Measurements from ENCODE around the gene VPS16.

GRCh38 chr20:2798095-2798805, 42.3 kb upstream of the VPS16 start:
- TF ChIP-seq, protein P1, sequence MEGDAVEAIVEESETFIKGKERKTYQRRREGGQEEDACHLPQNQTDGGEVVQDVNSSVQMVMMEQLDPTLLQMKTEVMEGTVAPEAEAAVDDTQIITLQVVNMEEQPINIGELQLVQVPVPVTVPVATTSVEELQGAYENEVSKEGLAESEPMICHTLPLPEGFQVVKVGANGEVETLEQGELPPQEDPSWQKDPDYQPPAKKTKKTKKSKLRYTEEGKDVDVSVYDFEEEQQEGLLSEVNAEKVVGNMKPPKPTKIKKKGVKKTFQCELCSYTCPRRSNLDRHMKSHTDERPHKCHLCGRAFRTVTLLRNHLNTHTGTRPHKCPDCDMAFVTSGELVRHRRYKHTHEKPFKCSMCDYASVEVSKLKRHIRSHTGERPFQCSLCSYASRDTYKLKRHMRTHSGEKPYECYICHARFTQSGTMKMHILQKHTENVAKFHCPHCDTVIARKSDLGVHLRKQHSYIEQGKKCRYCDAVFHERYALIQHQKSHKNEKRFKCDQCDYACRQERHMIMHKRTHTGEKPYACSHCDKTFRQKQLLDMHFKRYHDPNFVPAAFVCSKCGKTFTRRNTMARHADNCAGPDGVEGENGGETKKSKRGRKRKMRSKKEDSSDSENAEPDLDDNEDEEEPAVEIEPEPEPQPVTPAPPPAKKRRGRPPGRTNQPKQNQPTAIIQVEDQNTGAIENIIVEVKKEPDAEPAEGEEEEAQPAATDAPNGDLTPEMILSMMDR (IDR thresholded peaks at IDR 0.05) = no peak
- TF ChIP-seq EP300 (IDR thresholded peaks at IDR 0.05) (no peak), POLR2A (IDR thresholded peaks at IDR 0.05) (no peak), POLR2AphosphoS5 (IDR thresholded peaks at IDR 0.05) (no peak)

All from stomach (tissue), 4 donors.